GM12872 (cell line): ENCODE measurements around the gene HOXB3.

Source experiments
- CTCF ChIP-seq: IDR thresholded peaks from 3 replicates; pipeline ENCODE4 v1.5.1; 2011; ENCODE audit warnings: low read depth, mild to moderate bottlenecking, low read length, moderate library complexity; ENCODE audit not compliant: insufficient read depth

HOXB3 gene

GRCh38 chr17:48528936-48529682 is 60.9 kb downstream of the HOXB3 start:
- TF ChIP-seq CTCF = no peak

DNA sequence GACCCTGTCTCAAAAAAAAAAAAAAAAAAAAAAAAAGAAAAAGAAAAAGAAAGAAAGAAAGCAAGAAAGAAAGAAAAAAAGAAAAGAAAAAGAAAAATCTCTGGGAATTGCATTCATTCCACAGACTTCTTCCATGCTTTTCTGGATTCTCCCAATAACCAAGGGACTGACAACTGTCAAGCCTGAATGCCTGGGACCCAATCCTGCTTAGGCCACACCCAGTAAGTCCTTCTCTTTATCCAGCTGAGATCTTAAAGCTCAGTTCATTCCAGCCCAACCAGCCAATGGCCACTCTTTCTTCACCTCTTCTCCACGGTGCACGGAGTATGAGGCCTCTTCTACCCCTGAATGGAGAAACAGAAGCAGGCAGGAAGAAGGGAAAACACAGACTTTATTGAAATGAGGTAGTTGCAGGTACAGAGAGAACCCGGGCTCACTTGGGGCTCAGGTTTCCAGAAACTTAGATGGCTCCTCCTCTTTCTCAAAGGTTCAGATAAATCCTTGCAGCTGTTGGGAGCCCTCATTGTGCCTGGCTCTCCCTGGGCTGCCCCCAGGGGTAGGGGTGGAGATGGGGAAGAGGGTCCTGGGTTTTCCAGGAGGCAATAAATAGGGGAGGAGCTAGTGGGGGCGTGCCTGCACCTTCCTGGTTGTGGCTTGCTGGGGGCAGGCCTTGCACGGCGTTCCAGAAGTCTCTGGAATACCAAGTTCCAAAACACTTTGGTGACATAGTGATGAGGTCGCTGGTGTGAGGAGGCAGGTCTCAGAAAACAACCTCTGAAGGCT is 61.7 kb downstream of the HOXB3 start:
- TF ChIP-seq CTCF = no peak

DNA sequence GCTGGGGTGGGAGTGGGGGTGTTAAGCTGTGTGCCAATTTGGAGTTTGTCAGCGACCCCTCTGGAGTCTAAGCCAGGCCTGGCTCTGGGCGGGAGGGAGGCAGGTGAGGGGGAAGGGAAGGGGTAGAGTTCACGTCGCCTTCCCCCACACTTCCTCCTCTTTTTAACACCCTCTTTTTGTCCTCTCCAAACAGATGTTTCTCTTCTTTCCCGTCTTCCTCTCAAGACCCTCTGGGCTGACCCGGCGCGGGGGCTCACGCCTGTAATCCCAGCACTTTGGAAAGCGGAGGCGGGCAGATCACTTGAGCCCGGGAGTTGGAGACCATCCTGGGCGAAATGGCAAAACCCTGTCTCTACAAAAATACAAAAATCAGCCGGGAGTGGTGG is 62.5 kb downstream of the HOXB3 start:
- no peak for TF ChIP-seq CTCF

DNA sequence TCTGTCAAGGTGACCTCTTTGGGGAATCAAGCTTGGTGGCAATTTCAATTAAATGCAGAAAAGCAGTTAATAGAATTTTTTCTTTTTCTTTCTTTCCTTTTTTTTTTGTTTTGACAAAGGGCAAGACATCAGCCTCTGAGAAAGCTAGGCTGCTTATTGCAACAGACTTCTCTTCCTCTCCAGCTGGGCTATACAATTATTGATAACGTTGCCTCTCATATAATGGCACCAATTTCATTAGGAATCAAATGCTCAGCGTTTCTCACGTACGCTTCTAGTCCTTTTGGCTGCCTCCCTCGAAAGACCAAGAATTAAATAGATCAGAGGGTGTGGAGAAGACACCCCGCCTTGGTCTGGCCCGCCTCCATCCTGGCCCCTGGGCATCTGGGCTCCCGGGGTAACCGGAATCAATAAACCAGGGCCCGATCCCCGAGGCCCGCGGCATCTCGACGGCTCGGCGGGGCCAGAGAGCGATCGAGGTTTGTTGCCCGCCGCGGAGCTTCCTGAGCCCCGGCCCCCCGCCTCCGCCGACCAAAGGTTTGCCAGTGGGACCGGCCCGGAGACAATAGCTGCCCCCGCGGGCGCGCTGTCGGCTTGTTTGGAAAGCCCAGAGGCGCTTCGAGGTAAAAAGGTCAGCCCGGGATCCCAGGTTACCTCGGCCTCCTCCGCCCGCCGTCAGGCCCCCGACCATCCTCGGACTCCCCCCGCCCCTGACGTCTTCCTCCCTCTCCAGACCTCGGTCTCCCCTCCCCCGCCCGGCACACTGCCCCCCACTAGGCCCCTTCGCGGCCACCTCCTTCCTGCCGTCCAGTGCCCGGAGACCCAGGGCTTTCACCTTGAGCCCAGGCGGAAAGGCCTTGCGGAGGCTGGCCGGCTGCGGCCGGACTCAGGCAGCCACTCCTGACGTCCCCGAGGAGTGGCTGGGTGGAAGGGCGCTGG is 63.2 kb downstream of the HOXB3 start:
- TF ChIP-seq CTCF = no peak

DNA sequence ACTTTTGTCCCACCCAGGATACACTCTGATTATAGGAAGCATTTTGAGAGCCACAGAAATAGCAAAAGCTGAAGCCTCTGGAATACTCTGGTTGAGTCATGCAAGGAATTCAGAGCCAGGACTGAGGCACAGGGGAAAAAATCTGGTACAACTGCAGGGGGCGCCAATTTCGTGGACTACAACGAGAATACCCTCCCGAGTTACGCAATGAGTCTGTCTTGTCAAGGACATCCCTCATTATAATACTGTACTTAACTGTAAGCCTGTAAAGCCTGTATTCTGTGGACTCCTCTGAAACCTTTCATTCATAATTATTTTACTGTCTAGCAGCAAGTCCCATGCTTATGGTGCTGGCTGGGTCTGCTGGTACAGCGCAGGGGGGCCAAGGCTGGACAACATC is 67.0 kb downstream of the HOXB3 start:
- TF ChIP-seq CTCF = no peak; the same call in 2 of the 3 replicates

- TF ChIP-seq CTCF = no peak
These were observed 67.9 kb downstream of the HOXB3 start for GRCh38 chr17:48522031-48522653.
